COLO668 (cell line): ENCODE results near the gene PRR5.
A peak's percentile ranks its signal among the peaks of the same experiment; 100 is the strongest.
"Not testable (repeated sequence)": the region's sequence is repeated elsewhere in the genome, so short reads cannot be mapped to it uniquely, and the experiment has no call there.

ENCODE experiments used
- DNase-seq: peaks from one replicate; lab custom pipeline; 2025; ENCODE audit not compliant: unreplicated experiment; lab: John Stamatoyannopoulos, UW

The PRR5 gene, protein sequence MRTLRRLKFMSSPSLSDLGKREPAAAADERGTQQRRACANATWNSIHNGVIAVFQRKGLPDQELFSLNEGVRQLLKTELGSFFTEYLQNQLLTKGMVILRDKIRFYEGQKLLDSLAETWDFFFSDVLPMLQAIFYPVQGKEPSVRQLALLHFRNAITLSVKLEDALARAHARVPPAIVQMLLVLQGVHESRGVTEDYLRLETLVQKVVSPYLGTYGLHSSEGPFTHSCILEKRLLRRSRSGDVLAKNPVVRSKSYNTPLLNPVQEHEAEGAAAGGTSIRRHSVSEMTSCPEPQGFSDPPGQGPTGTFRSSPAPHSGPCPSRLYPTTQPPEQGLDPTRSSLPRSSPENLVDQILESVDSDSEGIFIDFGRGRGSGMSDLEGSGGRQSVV

DNA sequence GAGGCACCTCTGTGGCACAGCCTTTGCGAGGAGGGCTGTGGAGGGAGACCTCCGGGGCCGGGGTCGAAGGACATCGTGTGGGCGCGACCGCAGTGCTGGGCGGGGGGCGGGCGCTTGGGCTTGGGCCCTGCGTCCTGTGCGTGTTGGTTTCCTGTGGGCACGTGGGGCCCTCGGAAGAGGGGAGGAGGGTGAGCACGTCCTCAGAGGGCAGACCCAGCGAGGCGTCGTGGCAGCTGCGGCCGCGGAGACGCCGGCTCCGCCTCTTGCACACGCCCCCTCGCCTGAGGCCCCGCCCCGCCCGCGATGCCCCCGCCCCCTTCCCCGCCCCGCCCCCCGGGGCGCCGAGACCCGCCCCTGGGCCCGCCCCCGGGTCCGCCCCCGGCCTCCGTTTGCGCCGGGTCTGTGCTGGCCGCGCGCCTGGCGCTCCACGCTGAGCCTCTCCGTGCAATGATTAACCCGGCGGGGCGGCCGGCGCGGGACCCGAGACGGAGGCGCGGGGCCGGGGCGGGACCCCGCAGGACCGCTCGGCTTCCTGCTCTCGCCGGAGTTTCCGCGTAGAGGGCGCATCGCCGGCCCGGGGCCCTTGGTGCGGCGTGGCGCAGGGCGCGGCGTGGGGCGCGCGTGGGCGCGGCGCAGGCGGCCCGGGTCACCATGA is at the start of gene PRR5:
Gene PRR5 (plus strand): TSS at position 381 of the 655 bp plus-strand sequence. CDS start 271 bp downstream, at position 652.
- DNase-seq, result peak; percentile 87

DNA sequence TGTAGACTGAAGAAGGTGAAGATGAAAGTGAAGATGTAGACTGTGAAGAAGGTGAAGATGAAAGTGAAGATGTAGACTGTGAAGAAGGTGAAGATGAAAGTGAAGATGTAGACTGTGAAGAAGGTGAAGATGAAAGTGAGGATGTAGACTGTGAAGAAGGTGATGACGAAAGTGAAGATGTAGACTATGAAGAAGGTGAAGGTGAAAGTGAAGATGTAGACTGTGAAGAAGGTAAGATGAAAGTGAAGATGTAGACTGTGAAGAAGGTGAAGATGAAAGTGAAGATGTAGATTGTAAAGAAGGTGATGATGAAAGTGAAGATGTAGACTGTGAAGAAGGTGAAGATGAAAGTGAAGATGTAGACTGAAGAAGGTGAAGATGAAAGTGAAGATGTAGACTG is 49.1 kb upstream of the PRR5 start:
- not testable (repeated sequence) for DNase-seq

DNA sequence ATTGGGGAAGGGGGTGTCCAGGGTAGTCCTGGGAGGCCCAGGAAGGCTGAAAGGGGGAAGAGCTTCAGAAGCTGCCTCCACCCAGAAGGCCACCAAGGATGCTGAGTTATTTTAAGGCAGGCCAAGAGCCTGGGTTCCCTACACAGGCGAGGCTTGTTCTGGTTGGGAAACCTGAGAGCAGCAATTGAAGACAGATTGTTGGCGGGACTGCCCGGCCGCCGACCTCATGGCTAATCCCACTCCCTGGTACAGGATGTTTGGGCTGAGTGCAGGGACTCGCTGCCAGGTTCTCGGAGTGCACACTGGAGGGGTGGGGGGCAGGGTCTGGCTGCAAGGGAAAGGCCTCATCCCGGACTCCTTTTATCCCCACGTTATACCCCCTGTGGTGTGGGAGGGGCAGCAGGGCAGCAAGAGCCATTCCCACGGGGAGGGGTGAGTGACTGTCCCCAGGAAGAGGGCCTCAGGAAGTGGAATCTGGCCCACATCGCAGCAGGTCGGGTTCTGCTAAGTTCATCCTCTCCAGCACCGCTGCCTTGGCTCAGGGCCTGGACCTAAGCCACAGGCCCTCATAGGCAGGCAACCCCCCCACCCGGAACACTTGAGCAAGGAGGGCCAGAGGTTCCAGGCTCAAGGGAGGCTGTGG is 43.6 kb upstream of the PRR5 start:
- peak; percentile 14 for DNase-seq

DNA sequence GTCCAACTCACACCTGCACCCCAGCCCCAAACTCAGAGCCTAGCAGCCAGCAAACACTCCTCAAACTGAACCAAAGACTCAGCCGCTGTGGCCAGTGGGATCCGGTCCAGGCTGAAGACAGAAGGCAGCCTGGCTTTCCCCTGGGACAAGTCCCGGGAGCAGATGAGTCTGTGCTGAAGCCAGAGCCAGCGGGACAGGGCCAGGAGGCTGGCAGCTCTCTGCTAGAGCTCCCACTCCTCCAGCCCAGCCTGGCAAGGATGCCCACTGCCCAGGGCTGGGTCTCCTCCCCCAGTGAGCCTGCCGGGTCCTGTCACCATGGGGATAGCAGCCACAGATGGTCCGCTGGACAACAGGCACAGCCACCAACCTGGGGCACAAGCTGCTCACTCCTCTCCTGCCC is 42.9 kb upstream of the PRR5 start:
- DNase-seq, result no peak

DNA sequence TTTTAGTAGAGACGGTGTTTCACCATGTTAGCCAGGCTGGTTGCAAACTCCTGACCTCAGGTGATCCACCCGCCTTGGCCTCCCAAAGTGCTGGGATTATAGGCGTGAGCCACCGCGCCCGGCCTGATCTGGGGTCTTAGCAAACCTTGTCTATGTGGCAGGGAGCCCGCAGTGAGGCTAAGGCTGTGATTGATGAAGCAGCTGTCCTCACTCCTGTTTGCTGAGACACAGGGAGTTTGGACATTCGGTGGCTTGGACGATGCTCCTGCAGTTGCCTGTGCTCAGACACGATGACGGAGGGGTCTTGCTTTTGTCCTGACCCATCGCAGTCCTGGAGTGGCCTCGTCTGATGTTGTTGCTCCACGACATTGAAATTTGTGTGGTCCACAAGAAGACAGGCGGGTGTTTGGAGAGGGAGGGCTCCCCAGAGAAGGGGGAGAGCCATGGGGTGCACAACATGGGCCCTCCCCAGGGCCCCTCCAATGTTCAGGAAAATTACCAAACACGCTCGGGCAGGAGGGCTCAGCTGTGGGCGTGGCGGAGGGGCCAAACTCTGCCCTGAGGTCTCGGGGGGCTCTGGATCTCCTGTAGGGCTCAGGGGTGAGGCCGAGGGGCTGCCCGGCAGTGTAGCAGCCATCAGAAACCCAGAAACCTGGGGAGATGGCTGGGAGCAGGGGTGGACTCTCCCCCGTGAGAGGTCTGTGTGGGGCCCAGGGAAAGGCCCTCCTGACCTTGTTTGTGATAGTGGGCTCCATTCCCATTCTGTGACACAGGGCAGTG is 41.8 kb upstream of the PRR5 start:
- DNase-seq, result no peak

DNA sequence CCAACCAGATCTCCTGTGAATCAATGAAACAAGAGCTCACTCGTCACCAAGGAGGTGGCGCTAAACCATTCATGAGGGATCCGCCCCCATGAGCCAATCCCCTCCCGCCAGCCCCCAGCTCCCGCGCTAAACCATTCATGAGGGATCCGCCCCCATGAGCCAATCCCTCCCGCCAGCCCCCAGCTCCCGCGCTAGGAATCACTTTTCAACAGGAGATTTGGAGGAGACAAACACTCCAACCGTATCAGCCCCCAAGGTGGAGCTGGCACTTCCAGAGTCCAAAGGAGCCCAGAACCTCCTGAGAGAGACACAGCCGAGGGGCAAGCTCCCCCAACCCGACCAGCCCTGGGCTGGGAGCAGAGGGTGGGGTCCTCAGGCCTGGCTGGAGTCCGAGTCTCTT is 40.9 kb upstream of the PRR5 start:
- no peak for DNase-seq

DNA sequence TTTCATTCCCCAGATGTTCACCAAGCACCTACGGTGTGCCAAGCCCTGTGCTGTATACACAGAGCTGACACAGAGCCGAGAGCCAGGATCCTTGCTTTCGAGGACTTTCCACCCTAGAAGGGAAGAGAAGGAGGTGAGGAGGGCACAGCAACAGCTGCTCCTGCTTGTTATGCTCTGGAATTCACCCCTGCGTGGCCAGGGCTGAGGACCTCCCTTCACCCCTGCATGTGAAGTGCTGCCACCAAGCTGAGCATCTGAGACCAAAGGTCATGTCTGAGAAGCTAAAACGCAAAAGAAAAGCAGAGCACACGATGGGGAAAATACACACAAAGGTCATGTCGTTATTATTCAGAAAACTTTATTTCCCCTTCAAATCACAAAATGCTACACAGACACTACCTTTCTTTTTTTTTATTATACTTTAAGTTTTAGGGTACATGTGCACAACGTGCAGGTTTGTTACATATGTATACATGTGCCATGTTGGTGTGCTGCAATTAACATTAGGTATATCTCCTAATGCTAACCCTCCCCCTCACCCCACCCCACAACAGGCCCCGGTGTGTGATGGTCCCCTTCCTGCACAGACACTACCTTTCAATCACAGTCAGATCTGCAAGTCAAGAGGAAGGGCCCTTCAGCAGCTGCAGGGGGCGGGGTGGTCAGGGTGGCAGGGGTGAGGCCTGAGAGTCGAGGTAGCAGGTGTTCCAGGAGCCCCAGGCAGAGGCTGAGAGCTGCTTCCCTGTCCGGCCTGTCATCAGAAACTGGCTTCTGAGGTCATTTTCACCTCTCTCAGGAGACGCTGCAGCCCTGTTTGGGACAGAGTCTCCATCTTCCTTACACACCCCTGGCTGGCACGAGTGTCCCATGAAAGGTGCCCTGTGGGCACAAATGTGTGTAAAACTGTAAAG is 40.1 kb upstream of the PRR5 start:
- peak; percentile 48 for DNase-seq

DNA sequence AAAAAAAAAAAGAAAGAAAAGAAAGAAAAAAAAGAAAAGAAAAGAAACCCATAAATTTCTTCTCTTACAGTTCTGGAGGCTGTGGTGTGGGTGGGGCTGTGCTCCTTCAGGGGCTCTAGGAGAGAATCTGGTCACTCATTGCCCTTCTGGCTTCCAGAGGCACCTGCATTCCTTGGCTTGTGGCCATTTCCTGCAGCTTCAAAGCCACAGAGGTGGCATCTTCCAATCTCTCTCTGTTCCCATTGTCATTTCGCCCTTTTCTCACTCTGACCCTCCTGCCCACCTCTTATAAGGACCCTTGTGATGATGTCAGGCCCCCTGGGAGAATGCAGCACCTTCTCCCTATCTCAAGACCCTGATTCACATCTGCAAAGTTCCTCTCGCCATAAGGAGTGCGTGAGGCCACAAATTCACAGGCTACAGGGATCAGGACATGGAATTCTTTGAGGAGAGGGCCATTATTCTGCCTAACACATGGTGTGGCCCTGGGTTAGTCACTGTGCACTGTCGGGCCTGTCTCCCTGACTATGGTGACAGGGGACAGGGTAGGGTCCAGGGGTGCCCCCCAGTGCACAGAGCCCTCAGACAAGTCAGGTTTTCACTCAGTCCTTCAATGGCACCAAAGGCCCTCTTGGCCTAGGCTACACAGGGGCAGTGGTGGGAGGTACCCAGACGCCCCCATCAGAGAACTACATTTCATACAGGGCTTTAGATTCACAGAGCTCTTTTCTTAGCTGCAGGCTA is 38.6 kb upstream of the PRR5 start:
- DNase-seq, result no peak

DNA sequence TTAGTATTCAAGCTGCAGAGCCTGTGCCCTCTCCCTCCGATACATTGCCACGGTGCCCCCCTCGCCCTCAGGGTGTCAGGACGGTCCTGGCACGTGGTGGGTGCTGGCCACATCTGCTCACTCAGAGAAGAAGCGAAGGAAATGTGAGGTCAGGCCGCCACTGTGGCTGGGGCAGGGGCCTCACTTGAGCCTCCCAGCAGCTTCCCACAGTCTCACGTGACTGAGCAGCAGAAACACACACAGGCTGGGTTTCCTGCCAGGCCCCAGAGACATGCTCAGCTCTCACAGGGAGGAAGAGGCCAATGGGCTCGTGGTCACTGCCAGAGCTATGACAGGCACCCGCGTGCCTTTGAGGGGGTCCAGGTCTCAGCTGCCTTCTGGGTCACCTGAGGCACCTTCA is 37.9 kb upstream of the PRR5 start:
- no peak for DNase-seq

DNA sequence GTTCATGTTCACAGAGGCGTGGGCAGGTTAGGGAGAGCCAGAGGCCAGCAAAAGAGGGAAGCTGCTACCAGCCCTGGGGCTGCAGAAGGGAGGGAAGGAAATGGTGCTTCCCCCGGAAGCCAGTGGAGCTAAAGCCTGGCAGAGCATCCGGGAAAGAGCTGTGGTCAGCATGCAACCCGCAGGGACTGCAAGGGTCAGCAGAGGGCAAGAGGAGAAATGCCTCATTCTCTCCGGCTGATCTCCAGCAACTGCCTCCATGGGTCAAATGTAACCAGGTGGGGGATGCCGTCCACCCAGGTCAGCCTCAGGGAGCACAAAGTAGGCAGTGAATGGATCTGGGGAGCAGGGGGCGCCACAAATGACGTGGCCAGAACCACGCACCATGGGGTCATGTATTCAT is 36.9 kb upstream of the PRR5 start:
- DNase-seq, result no peak

DNA sequence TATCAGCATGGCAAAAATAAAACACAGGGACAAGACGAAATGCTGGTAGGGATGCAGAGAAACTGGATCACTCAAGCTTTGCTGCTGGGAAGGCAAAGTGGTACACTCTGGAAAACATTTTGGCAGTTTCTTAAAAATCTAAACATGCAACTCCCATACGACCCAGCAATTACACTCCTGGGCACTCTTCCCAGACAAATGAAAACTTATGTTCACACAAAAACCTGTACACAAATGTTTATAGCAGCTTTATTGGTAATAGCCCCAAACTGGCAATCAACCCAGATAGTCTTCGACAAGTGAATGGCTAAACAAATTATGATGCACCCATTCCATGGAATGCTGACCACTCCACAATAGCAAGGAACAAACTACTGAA is 35.8 kb upstream of the PRR5 start:
- DNase-seq, result no peak

DNA sequence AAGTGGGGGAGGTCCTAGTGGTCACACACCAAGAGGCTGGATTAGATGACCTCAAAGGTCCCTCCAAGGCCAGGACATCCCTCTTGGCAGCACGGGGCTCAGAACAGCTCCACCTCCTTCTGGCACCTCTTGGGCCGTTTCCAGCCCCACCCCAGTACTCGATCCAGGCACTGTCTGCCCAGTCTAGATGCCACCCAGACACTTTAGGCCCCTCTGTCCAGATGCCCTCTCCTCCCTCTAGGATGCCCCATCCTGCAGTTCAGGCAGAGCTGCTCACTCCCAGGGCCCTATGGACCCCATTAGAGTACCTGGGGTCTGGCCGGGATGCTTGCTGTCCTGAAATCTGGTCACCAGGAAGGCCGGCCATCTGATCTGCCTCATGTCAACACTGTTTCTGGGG is 34.7 kb upstream of the PRR5 start:
- DNase-seq, result no peak

DNA sequence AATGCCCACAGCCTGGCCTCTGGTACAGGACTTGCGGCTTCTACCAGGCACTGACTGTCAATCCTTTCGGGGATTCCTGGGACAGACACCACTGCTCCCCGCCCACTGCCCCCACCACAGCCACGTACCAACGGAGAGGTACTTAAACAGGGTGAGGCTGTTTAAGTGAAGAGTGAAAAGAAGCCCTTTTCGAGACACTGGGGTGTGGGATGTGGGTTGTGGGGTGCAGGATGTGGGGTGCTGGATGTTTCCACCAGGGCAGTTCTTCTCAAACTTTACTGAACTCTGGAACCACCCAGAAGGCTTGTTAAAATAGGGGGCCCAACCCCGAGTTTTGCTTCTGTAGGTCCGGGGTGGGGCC is 34.2 kb upstream of the PRR5 start:
- no peak for DNase-seq

DNA sequence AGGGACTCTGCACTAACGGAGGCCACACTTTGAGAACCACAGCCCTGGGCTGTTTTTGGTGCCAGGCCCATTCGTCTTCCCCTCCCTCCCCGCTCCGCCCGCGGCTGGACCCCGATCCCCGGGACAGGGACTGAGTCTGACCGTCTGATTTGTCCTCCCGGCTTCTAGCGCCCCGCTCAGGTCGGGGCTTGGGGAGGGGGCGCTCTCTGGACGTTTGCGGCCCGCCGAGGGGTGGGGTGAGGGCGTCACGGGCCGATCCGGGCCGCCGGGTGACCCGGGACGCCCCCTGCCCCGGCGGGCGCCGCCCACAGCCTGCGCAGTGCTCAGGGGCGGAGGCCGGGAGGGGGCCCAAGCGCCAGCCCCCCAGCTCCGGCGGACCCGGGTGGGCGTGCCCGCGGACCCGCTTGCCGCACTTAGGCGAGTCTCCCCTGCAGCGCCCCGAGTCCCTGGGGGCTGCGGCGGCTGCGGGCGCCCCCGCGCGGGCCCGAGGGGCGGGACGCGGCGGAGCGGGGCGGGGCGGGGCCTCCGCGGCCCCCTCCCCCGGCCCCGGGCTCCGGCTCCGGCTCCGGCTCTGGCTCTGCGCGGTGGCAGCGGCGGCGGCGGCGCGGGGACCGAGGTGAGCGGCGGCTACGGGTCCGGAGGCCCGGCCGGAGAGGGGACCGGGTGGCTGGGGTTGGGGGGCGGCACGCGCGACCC is 33.7 kb upstream of the PRR5 start:
- DNase-seq, result peak; percentile 15

DNA sequence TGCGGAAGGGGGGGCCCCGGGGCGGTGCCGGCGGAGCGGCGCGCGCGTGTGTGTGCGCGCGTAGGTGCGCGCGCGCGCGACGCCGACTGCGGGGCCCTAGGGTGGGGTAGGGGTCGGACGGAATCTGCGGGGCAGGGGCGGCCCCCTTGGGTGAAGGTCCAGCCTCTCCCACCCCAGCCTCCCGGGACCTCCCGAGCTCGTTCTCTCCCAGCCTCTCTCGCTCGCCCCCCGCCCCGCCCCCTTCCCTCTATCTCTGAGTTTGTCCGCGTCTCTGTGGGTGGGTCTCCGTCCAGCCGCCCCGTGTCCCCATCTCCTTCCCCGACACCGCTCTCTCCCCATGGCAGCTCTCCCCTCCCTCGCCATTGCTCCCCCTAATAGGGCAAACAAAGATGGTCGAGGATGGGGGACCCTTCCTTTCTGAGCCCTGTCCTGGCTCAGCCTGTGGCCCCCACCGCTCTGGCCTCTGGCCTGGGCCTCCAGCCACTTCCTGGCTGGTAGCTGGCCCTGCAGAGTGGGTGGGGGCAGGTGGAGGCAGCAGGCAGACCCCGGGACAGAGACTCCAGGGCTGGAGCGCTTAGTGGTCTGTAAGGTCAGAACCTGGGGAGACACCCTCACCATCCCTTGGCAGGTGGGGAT is 33.0 kb upstream of the PRR5 start:
- DNase-seq, result no peak

DNA sequence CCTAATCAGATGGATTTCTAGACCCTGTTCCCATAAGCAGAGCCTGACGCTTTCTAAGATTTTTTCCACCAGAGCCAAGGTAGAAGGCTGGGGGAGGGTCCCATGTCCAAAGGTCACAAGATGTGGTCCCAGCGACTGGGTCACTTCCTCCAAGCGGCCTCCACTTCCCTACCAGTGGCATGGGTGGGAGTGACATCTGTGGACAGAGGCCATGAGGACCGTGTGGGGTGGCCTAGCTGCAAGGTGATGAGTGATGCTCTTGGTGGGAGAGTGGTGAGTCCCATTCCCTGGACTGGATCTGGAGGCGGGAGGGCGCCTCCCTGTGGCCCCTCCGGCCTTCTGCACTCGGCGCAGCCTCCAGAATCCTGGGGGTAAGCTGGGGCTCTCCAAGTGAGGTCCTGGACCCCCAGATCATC is 32.4 kb upstream of the PRR5 start:
- peak; percentile 22 for DNase-seq

DNA sequence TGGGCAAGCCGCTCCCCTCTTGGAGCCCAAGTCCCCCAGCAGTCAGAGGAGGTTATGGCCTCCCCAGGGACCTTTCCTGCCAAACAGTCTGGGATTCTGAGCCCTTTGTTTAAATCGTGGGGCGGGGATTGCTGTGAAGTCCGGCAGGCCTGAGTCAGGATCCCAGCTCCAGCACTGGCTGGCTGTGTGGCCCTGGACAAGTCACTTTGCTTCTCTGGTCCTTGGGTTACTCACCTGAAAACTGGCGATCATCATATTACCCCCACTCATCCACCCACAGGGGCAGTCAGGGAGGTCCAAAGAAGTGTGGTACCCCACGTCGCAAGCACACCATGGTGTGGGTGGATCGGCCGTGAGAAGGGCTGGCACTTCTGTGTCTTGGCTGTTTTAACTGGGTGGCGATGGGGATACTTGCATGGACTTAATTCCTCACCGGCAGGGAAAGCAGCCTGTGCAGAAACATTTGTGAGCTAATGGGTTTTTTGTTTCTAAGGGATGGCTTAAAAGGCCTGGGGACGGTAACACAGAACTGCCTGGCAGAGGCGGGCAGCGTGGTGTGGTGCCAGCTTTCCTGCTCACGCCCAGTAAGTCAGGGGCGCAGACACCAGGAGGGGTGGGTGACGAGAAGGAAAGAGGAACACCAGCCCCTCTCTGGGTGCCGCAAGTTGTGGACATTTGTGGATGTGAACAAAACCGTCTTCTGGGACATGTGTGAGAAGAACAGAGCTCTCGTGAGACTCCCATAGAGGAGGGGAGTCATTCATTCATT is 31.6 kb upstream of the PRR5 start:
- no peak for DNase-seq

DNA sequence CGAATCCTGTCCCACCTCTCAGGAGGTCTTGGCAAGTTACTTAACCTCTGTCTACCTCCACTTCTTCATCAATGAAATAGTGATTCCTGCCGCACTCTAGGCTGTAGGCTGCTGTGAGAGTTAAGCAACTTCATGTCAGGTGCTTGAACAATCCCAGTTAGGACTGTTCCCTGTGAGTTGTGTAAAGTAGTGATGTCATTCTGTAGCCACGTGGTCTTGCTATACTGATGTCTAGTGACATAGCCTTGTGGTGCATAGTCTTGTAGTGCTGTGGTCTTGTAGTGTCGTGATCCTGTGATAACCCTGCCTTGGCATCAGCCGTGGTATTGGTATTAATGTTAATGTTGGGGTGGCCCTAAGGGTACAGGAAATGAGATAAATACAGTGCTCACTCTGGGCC is 30.3 kb upstream of the PRR5 start:
- DNase-seq, result no peak
